Right kidney (tissue), 1 donor: ENCODE data around the gene BNIP3.
"Not testable (repeated sequence)": the region's sequence is repeated elsewhere in the genome, so short reads cannot be mapped to it uniquely, and the experiment has no call there.

Experiments used
- DNase-seq: peaks from one replicate; pipeline ENCODE4 v3.0.0-alpha.2; 2016

BNIP3 gene

GRCh38 chr10:131949908-131950307 is 31.8 kb downstream of the BNIP3 start:
- not testable (repeated sequence) for DNase-seq

DNA sequence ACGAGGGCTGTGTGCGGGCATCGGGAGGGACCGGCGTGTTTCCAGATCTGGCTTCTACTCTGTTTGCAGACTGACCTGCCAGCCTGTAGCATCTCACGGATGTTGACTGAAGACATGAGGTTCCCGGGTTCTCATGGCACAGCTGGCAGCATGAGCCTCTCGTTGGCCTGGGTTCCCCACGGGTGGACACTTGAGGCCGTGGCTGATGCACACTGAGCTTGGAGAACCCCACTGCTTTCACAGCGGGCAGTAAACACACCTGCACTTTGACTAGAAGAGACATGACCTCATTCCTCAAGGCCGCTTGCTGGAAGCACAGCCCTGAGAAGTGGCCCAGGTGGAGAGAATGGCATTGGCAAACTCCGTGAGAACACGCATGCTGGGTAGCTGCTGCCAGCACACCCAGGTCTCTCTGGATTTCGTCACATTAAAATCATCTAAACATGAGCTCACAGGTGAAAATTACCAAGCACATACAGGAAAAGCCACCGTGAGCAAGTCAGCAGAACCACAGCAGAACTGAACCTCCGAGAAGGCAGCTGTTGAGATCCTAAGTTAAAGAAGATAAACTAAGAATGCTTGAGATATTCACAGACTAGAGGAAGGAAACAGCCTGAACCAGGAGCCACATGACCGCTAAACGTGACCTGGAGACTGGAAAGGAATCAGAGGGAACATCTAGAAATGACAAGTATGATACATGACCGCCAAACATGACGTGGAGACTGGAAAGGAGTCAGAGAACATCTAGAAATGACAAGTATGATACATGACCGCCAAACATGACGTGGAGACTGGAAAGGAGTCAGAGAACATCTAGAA is 32.5 kb downstream of the BNIP3 start:
- DNase-seq = no peak

DNA sequence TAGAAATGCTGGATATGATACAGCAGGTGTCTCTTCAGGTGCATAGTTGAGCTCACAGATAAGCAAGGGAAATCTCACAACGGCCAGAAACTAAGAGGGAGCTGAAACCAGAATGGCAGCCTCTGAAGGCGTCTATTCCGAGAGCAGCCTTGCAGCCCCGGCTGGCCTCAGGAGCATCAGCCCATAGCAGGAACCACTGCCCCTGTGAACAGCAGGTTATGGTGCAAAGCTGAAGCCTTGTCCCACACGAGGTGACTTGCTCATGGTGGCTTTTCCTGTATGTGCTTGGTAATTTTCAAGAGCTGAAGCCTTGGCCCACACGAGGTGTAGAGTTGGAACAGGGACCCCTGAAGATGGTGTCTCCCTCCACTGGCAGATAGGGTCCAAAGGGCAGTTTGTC is 33.2 kb downstream of the BNIP3 start:
- no peak for DNase-seq

- DNase-seq = no peak
Measured at GRCh38 chr10:131947631-131948347, 33.9 kb downstream of the BNIP3 start.

GRCh38 chr10:131946880-131947279 is 34.8 kb downstream of the BNIP3 start:
- no peak for DNase-seq

DNA sequence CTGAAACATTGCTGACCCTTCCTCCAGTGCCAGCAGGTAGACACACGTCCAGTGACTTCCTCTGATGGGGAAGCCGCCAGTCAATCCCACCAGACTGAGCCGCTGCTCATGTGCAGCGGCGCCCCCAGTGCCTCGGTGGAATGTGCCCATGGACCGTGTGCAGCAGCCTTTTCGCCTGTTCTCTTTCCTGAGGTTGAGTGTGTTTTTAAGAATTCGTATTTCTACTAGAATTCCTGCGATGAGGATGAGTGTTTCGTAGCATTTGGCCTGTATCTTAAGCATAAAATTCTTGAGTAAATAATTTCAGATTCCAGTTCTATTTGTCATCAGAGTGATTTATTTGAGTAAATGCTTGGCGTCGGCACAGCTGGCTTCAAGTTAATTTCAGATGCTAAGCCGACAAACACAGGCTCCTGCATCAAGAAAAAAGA is 35.4 kb downstream of the BNIP3 start:
- no peak for DNase-seq

DNA sequence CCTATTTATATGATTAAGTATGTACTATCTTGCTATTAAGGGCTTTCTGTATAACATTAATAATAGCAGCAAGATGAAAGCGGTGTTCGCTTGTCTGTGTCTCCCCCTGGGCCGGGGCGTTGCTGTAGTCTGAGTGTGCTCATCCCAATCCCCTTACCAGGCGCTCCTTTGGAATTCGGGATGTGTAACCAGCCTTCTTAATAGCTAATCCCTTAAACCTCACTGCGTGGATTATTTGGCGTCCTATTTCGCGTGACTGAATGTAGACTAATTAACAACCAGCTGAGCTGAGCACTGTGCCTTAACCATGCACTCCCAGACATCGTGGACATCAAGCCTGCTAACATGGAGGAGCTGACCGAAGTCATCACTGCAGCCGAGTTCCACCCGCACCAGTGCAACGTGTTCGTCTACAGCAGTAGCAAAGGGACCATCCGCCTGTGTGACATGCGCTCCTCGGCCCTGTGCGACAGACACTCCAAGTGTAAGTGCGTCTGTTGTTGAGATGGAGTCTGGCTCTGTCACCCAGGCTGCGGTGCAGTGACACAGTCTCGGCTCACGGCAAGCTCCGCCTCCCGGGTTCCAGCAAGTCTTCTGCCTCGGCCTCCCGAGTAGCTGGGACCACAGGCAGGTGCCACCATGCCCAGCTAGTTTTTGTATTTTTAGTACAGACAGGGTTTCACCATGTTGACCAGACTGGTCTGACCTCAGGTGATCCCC is 36.6 kb downstream of the BNIP3 start:
- DNase-seq = no peak

DNA sequence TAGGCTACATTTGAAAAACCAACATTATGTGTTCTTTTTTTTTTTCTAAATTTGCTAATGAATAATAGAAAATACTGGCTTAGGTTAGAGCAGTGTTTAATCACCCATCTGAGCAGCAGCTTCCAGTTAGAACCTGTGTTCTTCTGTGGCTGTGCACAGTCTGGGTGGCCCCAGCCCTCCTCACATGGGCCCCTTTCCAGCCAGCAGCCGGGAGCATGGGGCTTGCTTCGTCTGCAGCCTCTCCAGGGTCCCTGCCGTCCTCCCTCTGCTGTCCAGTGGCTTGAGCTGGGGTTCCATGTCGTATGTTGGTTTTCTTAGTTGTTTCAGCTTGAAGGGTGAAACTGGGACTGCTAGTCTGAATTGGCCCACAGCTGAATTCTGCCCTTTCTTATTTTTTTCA is 37.3 kb downstream of the BNIP3 start:
- DNase-seq = no peak

- DNase-seq = no peak
Measured at GRCh38 chr10:131943021-131943814, 38.5 kb downstream of the BNIP3 start.

DNA sequence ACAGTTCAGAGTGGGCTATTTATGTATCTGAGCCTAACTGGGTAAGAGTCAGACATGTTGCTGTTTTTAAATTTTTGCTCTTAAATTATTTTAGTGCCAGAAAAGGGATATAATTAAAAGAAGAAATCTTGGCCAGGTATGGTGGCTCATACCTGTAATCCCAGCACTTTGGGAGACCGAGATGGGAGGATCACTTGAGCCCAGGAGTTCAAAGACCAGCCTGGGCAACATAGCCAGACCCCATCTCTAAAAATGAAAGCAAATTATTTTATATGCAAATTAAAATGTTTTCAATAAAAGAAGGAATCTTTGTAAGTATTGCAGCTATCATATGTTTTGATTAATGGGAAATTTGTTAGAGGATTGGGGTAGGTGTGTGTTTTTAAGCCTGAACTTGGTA is 39.3 kb downstream of the BNIP3 start:
- no peak for DNase-seq

GRCh38 chr10:131938681-131939080 is 43.0 kb downstream of the BNIP3 start:
- DNase-seq = no peak

GRCh38 chr10:131937836-131938235 is 43.9 kb downstream of the BNIP3 start:
- DNase-seq = no peak

DNA sequence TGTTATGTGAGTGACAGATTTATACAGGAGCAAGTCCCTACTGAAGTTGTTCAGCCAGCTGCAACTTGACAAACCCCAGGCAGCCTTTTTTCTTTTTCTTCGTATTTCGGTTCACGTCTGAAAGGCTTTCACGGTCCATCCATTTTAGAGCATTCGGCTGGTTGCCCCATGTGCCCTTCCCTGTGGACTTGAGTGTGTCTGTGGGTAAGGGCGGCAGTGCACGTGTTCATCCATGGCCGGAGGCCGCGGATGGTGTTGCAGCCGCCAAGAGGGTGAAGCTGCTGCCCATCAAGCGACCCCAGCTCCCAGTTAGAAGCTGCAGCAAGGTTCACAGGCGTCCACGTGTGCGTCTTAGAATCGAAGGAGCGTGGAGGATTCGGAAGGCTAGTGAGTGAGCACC is 45.0 kb downstream of the BNIP3 start:
- peak; percentile 29 for DNase-seq

DNA sequence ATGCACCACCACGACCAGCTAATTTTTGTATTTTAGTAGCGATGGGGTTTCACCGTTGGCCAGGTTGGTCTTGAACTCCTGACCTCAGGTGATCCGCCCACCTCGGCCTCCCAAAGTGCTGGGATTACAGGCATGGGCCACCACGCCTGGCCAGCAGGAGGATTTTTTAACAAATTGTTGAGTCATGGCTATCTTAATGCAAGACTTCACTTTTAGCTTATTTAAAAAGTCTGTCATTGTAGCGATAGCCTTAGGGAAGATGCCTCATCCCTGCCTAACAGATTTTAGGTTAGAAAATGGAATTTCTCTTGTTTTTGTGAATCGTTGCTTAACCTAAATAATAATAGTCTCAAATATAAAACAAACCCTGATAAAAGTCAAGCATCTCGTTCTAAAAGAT is 45.4 kb downstream of the BNIP3 start:
- DNase-seq = no peak

GRCh38 chr10:131935260-131935659 is 46.5 kb downstream of the BNIP3 start:
- no peak for DNase-seq

DNA sequence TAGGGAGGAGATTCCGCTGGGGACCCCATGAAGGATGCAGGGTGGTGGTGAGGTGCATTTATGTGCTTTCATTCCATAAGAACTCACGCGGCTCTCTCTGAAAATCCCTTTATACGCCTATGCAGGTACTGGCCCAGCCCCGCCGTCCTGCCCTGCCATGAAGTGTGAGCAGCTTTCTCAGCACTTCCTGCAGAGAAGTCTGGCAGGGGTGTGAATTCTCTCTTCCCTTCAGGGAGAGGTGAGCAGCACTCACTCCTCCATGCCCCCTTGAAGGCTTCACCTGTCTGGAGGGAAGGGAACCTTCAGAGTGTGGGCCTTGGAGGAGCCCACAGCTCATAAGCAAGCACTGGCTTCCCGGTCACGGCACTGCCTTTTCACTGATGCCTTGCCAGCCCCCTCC is 47.0 kb downstream of the BNIP3 start:
- DNase-seq = no peak

DNA sequence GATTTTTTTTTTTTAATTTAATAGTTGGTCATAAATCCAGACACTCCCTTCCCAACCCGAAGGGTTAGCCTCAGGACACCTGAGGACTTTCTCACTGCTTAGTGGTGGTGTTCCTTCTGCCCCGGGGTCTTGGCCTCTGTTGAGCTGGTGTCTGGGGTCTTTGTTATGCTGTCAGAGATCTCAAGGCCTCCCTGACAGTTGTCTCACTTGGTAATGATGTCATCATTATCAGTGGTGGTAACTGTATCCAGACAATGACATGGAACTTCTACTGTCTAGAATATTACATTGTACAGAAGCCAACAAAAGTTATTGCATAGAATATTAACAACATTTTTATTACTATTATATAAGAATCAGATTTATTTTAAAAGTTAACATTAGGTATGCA is 48.0 kb downstream of the BNIP3 start:
- no peak for DNase-seq

DNA sequence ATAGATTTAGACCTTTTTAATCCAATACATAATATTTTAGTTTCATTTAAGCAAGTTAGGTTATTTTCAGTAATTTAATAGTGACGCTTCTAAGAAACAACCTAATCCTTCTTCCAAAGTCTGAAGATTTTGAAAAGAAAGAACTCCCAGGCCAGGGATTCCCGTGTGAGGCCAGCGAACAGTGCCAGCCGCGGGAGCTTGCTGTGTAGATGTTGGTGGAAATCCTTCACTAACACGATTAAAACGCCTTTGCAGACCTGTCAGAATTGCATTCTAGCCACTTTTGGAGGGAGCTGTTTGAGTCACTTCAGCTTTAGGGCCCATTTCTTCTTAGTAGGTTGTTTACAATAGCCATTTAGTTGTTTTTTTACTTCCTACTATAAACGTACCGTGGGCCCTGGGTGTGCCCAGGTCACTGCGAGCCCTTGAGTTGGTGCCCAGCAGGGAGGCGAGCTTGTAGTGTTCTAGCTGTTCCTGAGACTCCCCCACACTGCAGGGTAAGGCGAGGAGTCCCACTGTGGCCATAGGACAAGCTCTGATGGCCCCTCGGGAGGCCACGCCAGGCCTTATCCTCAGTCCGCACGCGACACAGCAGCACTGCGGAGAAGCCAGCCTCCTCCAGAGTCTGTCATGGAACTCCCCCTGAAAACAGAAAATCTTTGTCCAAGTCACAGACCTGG is 48.6 kb downstream of the BNIP3 start:
- DNase-seq = no peak

DNA sequence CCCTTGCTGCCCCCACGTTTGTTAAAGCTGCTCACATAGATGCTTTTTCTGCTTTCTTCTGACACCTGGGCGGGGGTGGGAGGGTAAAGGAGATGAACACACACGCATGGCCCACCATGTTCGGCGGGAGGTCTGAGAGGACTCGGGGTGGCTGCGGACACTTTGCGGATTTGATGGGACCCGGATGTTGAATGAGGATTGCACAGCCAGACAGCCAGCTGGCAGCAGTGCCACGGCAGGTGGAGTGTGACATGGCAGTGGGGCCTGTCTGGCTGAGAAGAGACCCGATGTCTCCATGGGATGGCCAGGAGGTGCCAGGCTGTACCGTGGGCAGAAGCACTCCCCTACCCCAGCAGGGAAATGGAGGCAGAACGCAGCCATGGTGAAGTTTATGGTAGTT is 49.7 kb downstream of the BNIP3 start:
- no peak for DNase-seq

- no peak for DNase-seq
Measured at GRCh38 chr10:131930586-131931330, 51.0 kb downstream of the BNIP3 start.

DNA sequence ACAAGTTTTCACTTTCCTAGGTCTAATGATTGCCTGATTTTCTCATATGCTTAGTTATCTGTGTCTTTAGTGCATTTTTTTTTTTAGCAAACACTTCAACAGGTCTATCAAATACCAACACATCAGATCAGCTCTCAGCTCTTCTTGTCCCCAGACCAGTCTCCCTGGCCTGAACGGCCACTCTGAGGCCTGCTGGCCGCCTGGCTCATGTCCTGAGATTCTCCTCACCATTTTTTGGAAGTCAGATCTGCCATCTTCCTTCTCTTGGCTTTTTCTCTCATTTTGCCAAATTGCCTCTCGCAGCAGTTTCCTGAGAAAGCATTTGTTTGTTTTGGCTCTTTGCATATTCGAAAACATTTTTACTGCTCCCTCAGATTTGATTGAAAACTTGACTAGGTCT is 51.6 kb downstream of the BNIP3 start:
- DNase-seq = no peak
